GM12878 (cell line): ENCODE results near the gene CAMKK1.

Source experiments
- CEBPB ChIP-seq, 2 experiments: fragments of 150-350 bp in 1 of 2; IDR thresholded peaks; 2 replicates each; pipeline ENCODE4 v1.6.1; 2012 to 2014; ENCODE audit warnings: low read depth in 2 of 2, low read length in 2 of 2, borderline replicate concordance in 1 of 2, inconsistent platforms in 1 of 2
- KDM1A ChIP-seq: fragments of 200-600 bp; sonication (generic); IDR thresholded peaks from 2 replicates; pipeline ENCODE4 v1.6.1; 2016; ENCODE audit warnings: borderline replicate concordance
- PAX5 ChIP-seq: IDR thresholded peaks from 2 replicates; pipeline ENCODE4 v1.6.1; 2011; ENCODE audit warnings: low read depth, low read length, borderline replicate concordance
- SREBF1 ChIP-seq: IDR thresholded peaks from 2 replicates; pipeline ENCODE4 v1.6.1; 2012; ENCODE audit warnings: mild to moderate bottlenecking, low read length
- SRF ChIP-seq, 2 experiments: IDR thresholded peaks; 2 replicates each; pipeline ENCODE4 v1.6.1; 2011; ENCODE audit warnings: low read depth in 2 of 2, low read length in 2 of 2, mild to moderate bottlenecking in 1 of 2, moderate library complexity in 1 of 2
- TF ChIP-seq, protein P1 (sequence below): IDR thresholded peaks from 2 replicates; pipeline ENCODE4 v1.6.1; 2011; ENCODE audit warnings: low read depth, low read length, improper control_type of control experiment, borderline replicate concordance
- TF ChIP-seq, protein P2 (sequence below), 3 experiments: IDR thresholded peaks in 2 of 3; conservative IDR thresholded peaks in 1 of 3; 2 replicates each; pipeline ENCODE4 v1.5.1; 2011; ENCODE audit warnings: low read depth in 3 of 3, low read length in 3 of 3, mild to moderate bottlenecking in 3 of 3, control low read depth in 2 of 3, moderate library complexity in 2 of 3, inconsistent platforms in 1 of 3, mixed read lengths in 1 of 3; ENCODE audit not compliant: control insufficient read depth in 2 of 3, insufficient read depth in 1 of 3; ENCODE audit errors: extremely low read depth in 1 of 3
- TF ChIP-seq, protein P3 (sequence below): fragments of 150-350 bp; IDR thresholded peaks from 2 replicates; pipeline ENCODE4 v1.6.1; 2014; ENCODE audit warnings: mild to moderate bottlenecking, low read depth, low read length

DNA sequence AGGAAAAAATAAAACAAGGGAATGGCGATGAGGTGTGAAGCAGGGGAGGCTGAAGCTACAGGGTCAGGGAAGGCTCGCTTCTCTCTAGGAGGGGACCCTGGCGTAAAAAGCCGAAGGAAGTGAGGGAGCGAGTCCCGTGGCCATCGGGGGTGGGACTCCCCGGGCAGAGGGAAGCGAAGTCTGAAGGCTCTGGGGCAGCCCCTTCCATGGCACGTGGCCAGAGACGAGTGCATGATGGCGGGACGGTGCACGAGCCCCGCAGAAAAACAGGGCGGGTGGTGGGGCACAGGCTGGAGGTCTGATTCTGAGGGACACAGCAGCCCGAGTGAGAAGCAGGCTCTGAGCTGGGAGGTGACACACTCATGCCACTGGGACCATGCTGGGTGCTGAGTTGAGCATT lies 25.7 kb downstream of the CAMKK1 start:
- TF ChIP-seq CEBPB (IDR thresholded peaks at IDR 0.05; ENCODE audit: borderline replicate concordance in 1 of 2, low read depth in 2 of 2, low read length in 2 of 2): no peak
- TF ChIP-seq, protein P1, sequence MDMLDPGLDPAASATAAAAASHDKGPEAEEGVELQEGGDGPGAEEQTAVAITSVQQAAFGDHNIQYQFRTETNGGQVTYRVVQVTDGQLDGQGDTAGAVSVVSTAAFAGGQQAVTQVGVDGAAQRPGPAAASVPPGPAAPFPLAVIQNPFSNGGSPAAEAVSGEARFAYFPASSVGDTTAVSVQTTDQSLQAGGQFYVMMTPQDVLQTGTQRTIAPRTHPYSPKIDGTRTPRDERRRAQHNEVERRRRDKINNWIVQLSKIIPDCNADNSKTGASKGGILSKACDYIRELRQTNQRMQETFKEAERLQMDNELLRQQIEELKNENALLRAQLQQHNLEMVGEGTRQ: no peak
- no peak for TF ChIP-seq KDM1A
- no peak for TF ChIP-seq PAX5
- TF ChIP-seq, protein P2, sequence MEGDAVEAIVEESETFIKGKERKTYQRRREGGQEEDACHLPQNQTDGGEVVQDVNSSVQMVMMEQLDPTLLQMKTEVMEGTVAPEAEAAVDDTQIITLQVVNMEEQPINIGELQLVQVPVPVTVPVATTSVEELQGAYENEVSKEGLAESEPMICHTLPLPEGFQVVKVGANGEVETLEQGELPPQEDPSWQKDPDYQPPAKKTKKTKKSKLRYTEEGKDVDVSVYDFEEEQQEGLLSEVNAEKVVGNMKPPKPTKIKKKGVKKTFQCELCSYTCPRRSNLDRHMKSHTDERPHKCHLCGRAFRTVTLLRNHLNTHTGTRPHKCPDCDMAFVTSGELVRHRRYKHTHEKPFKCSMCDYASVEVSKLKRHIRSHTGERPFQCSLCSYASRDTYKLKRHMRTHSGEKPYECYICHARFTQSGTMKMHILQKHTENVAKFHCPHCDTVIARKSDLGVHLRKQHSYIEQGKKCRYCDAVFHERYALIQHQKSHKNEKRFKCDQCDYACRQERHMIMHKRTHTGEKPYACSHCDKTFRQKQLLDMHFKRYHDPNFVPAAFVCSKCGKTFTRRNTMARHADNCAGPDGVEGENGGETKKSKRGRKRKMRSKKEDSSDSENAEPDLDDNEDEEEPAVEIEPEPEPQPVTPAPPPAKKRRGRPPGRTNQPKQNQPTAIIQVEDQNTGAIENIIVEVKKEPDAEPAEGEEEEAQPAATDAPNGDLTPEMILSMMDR (IDR thresholded peaks at IDR 0.05 in 2 of 3, conservative IDR thresholded peaks at IDR 0.05 in 1 of 3; ENCODE audit: control insufficient read depth in 2 of 3, extremely low read depth in 1 of 3, insufficient read depth in 1 of 3, low read depth in 3 of 3, low read length in 3 of 3): no peak
- TF ChIP-seq SREBF1: no peak
- TF ChIP-seq SRF (IDR thresholded peaks at IDR 0.05; ENCODE audit: low read depth in 2 of 2, low read length in 2 of 2): no peak
- TF ChIP-seq, protein P3, sequence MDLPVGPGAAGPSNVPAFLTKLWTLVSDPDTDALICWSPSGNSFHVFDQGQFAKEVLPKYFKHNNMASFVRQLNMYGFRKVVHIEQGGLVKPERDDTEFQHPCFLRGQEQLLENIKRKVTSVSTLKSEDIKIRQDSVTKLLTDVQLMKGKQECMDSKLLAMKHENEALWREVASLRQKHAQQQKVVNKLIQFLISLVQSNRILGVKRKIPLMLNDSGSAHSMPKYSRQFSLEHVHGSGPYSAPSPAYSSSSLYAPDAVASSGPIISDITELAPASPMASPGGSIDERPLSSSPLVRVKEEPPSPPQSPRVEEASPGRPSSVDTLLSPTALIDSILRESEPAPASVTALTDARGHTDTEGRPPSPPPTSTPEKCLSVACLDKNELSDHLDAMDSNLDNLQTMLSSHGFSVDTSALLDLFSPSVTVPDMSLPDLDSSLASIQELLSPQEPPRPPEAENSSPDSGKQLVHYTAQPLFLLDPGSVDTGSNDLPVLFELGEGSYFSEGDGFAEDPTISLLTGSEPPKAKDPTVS: no peak
